Measurements from ENCODE around the gene HIVEP3.

GRCh38 chr1:41642922-41643821 lies 275.6 kb downstream of the HIVEP3 start:
- TF ChIP-seq EZH2 (IDR thresholded peaks at IDR 0.05; ENCODE audit: borderline replicate concordance, low read depth, low read length, severe bottlenecking) (no peak), CTCF (IDR thresholded peaks at IDR 0.05; ENCODE audit: borderline replicate concordance, extremely low read depth, low read length, poor library complexity, severe bottlenecking) (no peak)

Measured in DND-41 (cell line).